GM19328 (cell line): Measurements from ENCODE around the gene TSNAX.
"Not testable (repeated sequence)": the region's sequence is repeated elsewhere in the genome, so short reads cannot be mapped to it uniquely, and the experiment has no call there.

Experiments
- ATAC-seq: cut with Tn5 transposase; IDR thresholded peaks from one replicate; pipeline ENCODE4 v1.9.1; 2021; ENCODE audit warnings: mild to moderate bottlenecking, moderate library complexity; ENCODE audit not compliant: unreplicated experiment

Gene TSNAX

GRCh38 chr1:231561647-231562383, 33.3 kb downstream of the TSNAX start:
- no peak for ATAC-seq

GRCh38 chr1:231563247-231563646, 34.8 kb downstream of the TSNAX start:
- ATAC-seq, result no peak

- ATAC-seq, result no peak
Measured at GRCh38 chr1:231564373-231564772, 35.9 kb downstream of the TSNAX start.

- ATAC-seq, result no peak
Measured at GRCh38 chr1:231566496-231566895, 38.0 kb downstream of the TSNAX start.

- ATAC-seq, result not testable (repeated sequence)
Measured at GRCh38 chr1:231570262-231570661, 41.8 kb downstream of the TSNAX start.

GRCh38 chr1:231571904-231572303, 43.4 kb downstream of the TSNAX start:
- no peak for ATAC-seq

- ATAC-seq, result no peak
Measured at GRCh38 chr1:231575472-231575871, 47.0 kb downstream of the TSNAX start.

GRCh38 chr1:231576804-231577718, 48.6 kb downstream of the TSNAX start:
- no peak for ATAC-seq

GRCh38 chr1:231580874-231581273, 52.4 kb downstream of the TSNAX start:
- no peak for ATAC-seq

GRCh38 chr1:231581859-231582258, 53.4 kb downstream of the TSNAX start:
- no peak for ATAC-seq

GRCh38 chr1:231583376-231583775, 54.9 kb downstream of the TSNAX start:
- no peak for ATAC-seq

- no peak for ATAC-seq
Measured at GRCh38 chr1:231584117-231584516, 55.6 kb downstream of the TSNAX start.

- ATAC-seq, result no peak
Measured at GRCh38 chr1:231584921-231585320, 56.5 kb downstream of the TSNAX start.

- no peak for ATAC-seq
Measured at GRCh38 chr1:231590453-231591198, 62.2 kb downstream of the TSNAX start.

GRCh38 chr1:231591466-231591865, 63.0 kb downstream of the TSNAX start:
- ATAC-seq, result no peak

GRCh38 chr1:231592809-231593208, 64.3 kb downstream of the TSNAX start:
- no peak for ATAC-seq

- ATAC-seq, result not testable (repeated sequence)
Measured at GRCh38 chr1:231593264-231593663, 64.8 kb downstream of the TSNAX start.

GRCh38 chr1:231594123-231594522, 65.7 kb downstream of the TSNAX start:
- ATAC-seq, result no peak

GRCh38 chr1:231594749-231595148, 66.3 kb downstream of the TSNAX start:
- ATAC-seq, result no peak

GRCh38 chr1:231596337-231596791, 67.9 kb downstream of the TSNAX start:
- ATAC-seq, result no peak

GRCh38 chr1:231597971-231598370, 69.5 kb downstream of the TSNAX start:
- no peak for ATAC-seq
